DOHH2 (cell line): ENCODE measurements around the gene ABCB7.

Experiments used
- CTCF ChIP-seq: fragments of 200-600 bp; sonication (generic); IDR thresholded peaks from one replicate; pipeline ENCODE4 v1.5.1; 2014; ENCODE audit warnings: antibody characterized with exemption, mild to moderate bottlenecking, low read depth, low read length; ENCODE audit not compliant: poor library complexity, severe bottlenecking
- EZH2phosphoT487 ChIP-seq: fragments of 200-600 bp; sonication (generic); IDR thresholded peaks from 2 replicates; pipeline ENCODE4 v1.6.1; 2017; ENCODE audit warnings: borderline replicate concordance, mild to moderate bottlenecking, antibody characterized with exemption, low read length, moderate library complexity, mixed read lengths

- TF ChIP-seq CTCF (no peak), EZH2phosphoT487 (no peak)
Measured at GRCh38 chrX:75149654-75150053, 6.4 kb downstream of the ABCB7 start.
